HepG2 (cell line): ENCODE results near the gene SGSH. TPM values are rescaled to one million over a fixed set of nuclear protein-coding genes. Genes with fewer than 3 reads are reported as not detected.

Source experiments
- ATAC-seq: fragments of 200-7000 bp; cut with Tn5 transposase; 3 replicates; pipeline ENCODE4 v1.9.1; 2020; ENCODE audit warnings: mild to moderate bottlenecking, moderate library complexity
- BruUV-seq: library from RNA; stranded (reverse); fragments of 400-500 nt; replicated peaks from 2 replicates; lab custom pipeline; 2021; lab: Mats Ljungman, UMichigan
- CTCF ChIA-PET: fragments of 300-600 bp; formaldehyde crosslinking; extraction: SDS; loops from one replicate; lab custom pipeline; 2021; ENCODE audit warnings: low total read pairs, inconsistent platforms, low intra/inter-chr PET ratio; lab: Yijun Ruan, JAX
- POLR2A ChIA-PET: fragments of 350-600 bp; sonication (Branson Sonifier 250); formaldehyde crosslinking; loops from one replicate; lab custom pipeline; 2020; ENCODE audit warnings: antibody characterized with exemption, inconsistent platforms; lab: Yijun Ruan, JAX
- DNase-seq: peaks from one replicate; pipeline ENCODE4 v3.0.0-alpha.2; 2015; ENCODE audit warnings: low spot score
- FAIRE-seq: peaks from 3 replicates; lab custom pipeline; 2011; peaks lifted over from hg19 to GRCh38; lab: Jason Lieb, UNC
- H2AFZ ChIP-seq: one replicate; pipeline ENCODE4 v1.6.1; 2011; ENCODE audit warnings: low read length, inconsistent platforms
- H3K27ac ChIP-seq: fragments of 300-600 bp; 3 replicates; pipeline ENCODE4 v1.8.0; 2011; ENCODE audit warnings: mixed run types, mild to moderate bottlenecking, mixed read lengths, low read length, inconsistent platforms; ENCODE audit not compliant: insufficient read depth; ENCODE audit errors: extremely low read length
- H3K27me3 ChIP-seq, 2 experiments: fragments of 200-600 bp in 1 of 2; 2 replicates in 1 of 2; 3 replicates in 1 of 2; pipeline versions ENCODE4 v1.6.0 to v1.8.0; 2011; ENCODE audit warnings: low read length in 2 of 2, mild to moderate bottlenecking in 2 of 2, moderate library complexity in 2 of 2, inconsistent platforms in 1 of 2; ENCODE audit not compliant: insufficient read depth in 2 of 2, control insufficient read depth in 1 of 2
- H3K36me3 ChIP-seq, 2 experiments: fragments of 200-600 bp in 1 of 2; replicated peaks in 1 of 2; 2 replicates in 1 of 2; 3 replicates in 1 of 2; pipeline versions ENCODE4 v1.5.1 to v1.8.0; 2011; ENCODE audit warnings: low read length in 2 of 2, inconsistent platforms in 1 of 2; ENCODE audit not compliant: insufficient read depth in 2 of 2, control insufficient read depth in 1 of 2
- H3K4me1 ChIP-seq: 2 replicates; pipeline ENCODE4 v1.5.1; 2012; ENCODE audit warnings: low read length, inconsistent platforms; ENCODE audit not compliant: insufficient read depth
- H3K4me2 ChIP-seq: 2 replicates; pipeline ENCODE4 v1.6.0; 2011; ENCODE audit warnings: low read depth, low read length, inconsistent platforms
- H3K4me3 ChIP-seq, 3 experiments: fragments of 200-600 bp in 1 of 3; sonication (generic), shearing (Covaris generic) in 1 of 3; replicated peaks in 1 of 3; 2 replicates each; pipeline ENCODE4 v1.5.1; 2011 to 2016; ENCODE audit warnings: low read length in 3 of 3, inconsistent platforms in 2 of 3, low read depth in 2 of 3, mild to moderate bottlenecking in 2 of 3, control low read depth in 1 of 3, mixed read lengths in 1 of 3; ENCODE audit not compliant: insufficient read depth in 1 of 3
- H3K79me2 ChIP-seq: one replicate; pipeline ENCODE4 v1.6.1; 2011; ENCODE audit warnings: low read length, inconsistent platforms; ENCODE audit not compliant: insufficient read depth
- H3K9ac ChIP-seq: 2 replicates; pipeline ENCODE4 v1.6.0; 2011; ENCODE audit warnings: mild to moderate bottlenecking, low read depth, low read length, inconsistent platforms; ENCODE audit not compliant: insufficient read depth
- H3K9me3 ChIP-seq: 2 replicates; pipeline ENCODE4 v1.5.1; 2012; ENCODE audit warnings: mild to moderate bottlenecking, low read length
- H4K20me1 ChIP-seq: 2 replicates; pipeline ENCODE4 v1.6.0; 2011; ENCODE audit warnings: inconsistent platforms, mild to moderate bottlenecking, low read length, moderate library complexity; ENCODE audit not compliant: insufficient read depth
- FOXC1 ChIP-seq: sonication (generic); formaldehyde crosslinking; IDR thresholded peaks from 2 replicates; pipeline ENCODE4 v1.8.0; 2022; ENCODE audit warnings: mild to moderate bottlenecking, missing genetic modification reagents, borderline replicate concordance
- ZBTB39 ChIP-seq: sonication (generic); formaldehyde crosslinking; IDR thresholded peaks from 2 replicates; pipeline ENCODE4 v1.5.0; 2020; ENCODE audit warnings: missing genetic modification reagents
- ZSCAN12 ChIP-seq: sonication (generic); formaldehyde crosslinking; IDR thresholded peaks from 2 replicates; pipeline ENCODE4 v1.9.0; 2021; ENCODE audit warnings: mild to moderate bottlenecking, missing genetic modification reagents
- WGBS: methylation state at CpG from one replicate; pipeline ENCODE4 v1.1.6; 2017; ENCODE audit warnings: low lambda C conversion rate; 5-methylcytosine and 5-hydroxymethylcytosine counted together
- in situ Hi-C: cut with HindIII; loops from 2 replicates; pipeline ENCODE4 v1.10.0; 2017; ENCODE audit warnings: low pct_unique_long_range_greater_than_20kb; ENCODE audit not compliant: extremely low pct_ligation_motif_present
- intact Hi-C: fragments of 100-400 bp; cut with micrococcal nuclease; formaldehyde crosslinking; loops from one replicate; pipeline ENCODE4 v1.10.0; 2022; ENCODE audit not compliant: unreplicated experiment
- polyA plus RNA-seq, 8 experiments: library from polyadenylated mRNA; depleted of rRNA in 3 of 8; stranded (reverse) in 7 of 8; unstranded in 1 of 8; fragments of >200 nt; fragmentation: Illumina TruSeq in 4 of 8; extraction: Trizol in 4 of 8; gene quantifications; 2 replicates each; pipeline versions ENCODE4 v1.2.1 to v1.2.3, GENCODE V29; 2011 to 2016; ENCODE audit warnings: low read depth in 4 of 8, missing spikeins in 1 of 8, mixed read lengths in 1 of 8; ENCODE audit not compliant: insufficient read depth in 1 of 8
- total RNA-seq, 5 experiments: library from RNA; depleted of rRNA; stranded (reverse); fragments of >200 nt; fragmentation: Illumina TruSeq; extraction: Trizol; gene quantifications; 2 replicates each; pipeline ENCODE4 v1.2.3, GENCODE V29; 2016; ENCODE audit warnings: low read depth in 1 of 5
- TF ChIP-seq, protein P1 (sequence below): sonication (generic); formaldehyde crosslinking; IDR thresholded peaks from 2 replicates; pipeline ENCODE4 v1.8.0; 2022; ENCODE audit warnings: mild to moderate bottlenecking, missing genetic modification reagents, borderline replicate concordance
- TF ChIP-seq, protein P2 (sequence below): sonication (generic); formaldehyde crosslinking; IDR thresholded peaks from 2 replicates; pipeline ENCODE4 v1.5.0; 2020; ENCODE audit warnings: mild to moderate bottlenecking, missing genetic modification reagents, borderline replicate concordance

Gene SGSH
- total and polyA plus RNA-seq, 2 of the 13 experiments (the other 11 are each of a cell fraction or from before 2014, with no cell fraction given): 12.2 to 17.6 TPM

GRCh38 chr17:80246266-80246681 lies 26.1 kb upstream of the SGSH start:
- WGBS: 91% methylated on average over 14 of the region's 19 CpGs
- Histone ChIP-seq H3K36me3 (peaks cover 6 to 17% of the 10 kb centered on the region in 2 experiments; a peak in 4 of 5 replicates), H2AFZ (no peak overlapping the region), H3K9me3 (no peaks in the 10 kb centered on the region), H3K4me3 (no peak overlapping the region), H3K4me1 (no peaks in the 10 kb centered on the region), H3K4me2 (no peak overlapping the region), H3K9ac (no peak overlapping the region), H3K79me2 (no peaks in the 10 kb centered on the region), H3K27ac (no peak overlapping the region), H4K20me1 (no peaks in the 10 kb centered on the region), H3K27me3 (no peaks in the 10 kb centered on the region)
- DNase-seq (no peak), ATAC-seq (no peak), FAIRE-seq (no peak)
- in situ Hi-C loops: no loop called here
- TF ChIP-seq, protein P1, sequence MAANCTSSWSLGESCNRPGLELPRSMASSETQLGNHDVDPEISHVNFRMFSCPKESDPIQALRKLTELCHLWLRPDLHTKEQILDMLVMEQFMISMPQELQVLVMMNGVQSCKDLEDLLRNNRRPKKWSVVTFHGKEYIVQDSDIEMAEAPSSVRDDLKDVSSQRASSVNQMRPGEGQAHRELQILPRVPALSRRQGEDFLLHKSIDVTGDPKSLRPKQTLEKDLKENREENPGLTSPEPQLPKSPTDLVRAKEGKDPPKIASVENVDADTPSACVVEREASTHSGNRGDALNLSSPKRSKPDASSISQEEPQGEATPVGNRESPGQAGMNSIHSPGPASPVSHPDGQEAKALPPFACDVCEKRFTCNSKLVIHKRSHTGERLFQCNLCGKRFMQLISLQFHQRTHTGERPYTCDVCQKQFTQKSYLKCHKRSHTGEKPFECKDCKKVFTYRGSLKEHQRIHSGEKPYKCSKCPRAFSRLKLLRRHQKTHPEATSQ (CRISPR knock-in tag): no peak
- TF ChIP-seq FOXC1 (CRISPR knock-in tag) (no peak), ZBTB39 (no peak), ZSCAN12 (CRISPR knock-in tag) (no peak)
- TF ChIP-seq, protein P2, sequence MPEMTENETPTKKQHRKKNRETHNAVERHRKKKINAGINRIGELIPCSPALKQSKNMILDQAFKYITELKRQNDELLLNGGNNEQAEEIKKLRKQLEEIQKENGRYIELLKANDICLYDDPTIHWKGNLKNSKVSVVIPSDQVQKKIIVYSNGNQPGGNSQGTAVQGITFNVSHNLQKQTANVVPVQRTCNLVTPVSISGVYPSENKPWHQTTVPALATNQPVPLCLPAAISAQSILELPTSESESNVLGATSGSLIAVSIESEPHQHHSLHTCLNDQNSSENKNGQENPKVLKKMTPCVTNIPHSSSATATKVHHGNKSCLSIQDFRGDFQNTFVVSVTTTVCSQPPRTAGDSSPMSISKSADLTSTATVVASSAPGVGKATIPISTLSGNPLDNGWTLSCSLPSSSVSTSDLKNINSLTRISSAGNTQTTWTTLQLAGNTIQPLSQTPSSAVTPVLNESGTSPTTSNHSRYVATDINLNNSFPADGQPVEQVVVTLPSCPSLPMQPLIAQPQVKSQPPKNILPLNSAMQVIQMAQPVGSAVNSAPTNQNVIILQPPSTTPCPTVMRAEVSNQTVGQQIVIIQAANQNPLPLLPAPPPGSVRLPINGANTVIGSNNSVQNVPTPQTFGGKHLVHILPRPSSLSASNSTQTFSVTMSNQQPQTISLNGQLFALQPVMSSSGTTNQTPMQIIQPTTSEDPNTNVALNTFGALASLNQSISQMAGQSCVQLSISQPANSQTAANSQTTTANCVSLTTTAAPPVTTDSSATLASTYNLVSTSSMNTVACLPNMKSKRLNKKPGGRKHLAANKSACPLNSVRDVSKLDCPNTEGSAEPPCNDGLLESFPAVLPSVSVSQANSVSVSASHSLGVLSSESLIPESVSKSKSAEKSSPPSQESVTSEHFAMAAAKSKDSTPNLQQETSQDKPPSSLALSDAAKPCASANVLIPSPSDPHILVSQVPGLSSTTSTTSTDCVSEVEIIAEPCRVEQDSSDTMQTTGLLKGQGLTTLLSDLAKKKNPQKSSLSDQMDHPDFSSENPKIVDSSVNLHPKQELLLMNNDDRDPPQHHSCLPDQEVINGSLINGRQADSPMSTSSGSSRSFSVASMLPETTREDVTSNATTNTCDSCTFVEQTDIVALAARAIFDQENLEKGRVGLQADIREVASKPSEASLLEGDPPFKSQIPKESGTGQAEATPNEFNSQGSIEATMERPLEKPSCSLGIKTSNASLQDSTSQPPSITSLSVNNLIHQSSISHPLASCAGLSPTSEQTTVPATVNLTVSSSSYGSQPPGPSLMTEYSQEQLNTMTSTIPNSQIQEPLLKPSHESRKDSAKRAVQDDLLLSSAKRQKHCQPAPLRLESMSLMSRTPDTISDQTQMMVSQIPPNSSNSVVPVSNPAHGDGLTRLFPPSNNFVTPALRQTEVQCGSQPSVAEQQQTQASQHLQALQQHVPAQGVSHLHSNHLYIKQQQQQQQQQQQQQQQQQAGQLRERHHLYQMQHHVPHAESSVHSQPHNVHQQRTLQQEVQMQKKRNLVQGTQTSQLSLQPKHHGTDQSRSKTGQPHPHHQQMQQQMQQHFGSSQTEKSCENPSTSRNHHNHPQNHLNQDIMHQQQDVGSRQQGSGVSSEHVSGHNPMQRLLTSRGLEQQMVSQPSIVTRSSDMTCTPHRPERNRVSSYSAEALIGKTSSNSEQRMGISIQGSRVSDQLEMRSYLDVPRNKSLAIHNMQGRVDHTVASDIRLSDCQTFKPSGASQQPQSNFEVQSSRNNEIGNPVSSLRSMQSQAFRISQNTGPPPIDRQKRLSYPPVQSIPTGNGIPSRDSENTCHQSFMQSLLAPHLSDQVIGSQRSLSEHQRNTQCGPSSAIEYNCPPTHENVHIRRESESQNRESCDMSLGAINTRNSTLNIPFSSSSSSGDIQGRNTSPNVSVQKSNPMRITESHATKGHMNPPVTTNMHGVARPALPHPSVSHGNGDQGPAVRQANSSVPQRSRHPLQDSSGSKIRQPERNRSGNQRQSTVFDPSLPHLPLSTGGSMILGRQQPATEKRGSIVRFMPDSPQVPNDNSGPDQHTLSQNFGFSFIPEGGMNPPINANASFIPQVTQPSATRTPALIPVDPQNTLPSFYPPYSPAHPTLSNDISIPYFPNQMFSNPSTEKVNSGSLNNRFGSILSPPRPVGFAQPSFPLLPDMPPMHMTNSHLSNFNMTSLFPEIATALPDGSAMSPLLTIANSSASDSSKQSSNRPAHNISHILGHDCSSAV: no peak
- intact Hi-C loops: no loop called here
- POLR2A ChIA-PET: no interaction called here
- CTCF ChIA-PET: no interaction called here
- BruUV-seq: no TSS peak
